Adrenal gland (tissue), 5 donors: ENCODE results near the gene RABGAP1.

Source experiments
- CTCF ChIP-seq, 6 experiments: fragments of 450-650 bp in 4 of 6; fragments of 200-600 bp in 2 of 6; sonication (generic) in 1 of 6; IDR thresholded peaks; 1 replicate in 5 of 6; 2 replicates in 1 of 6; pipeline versions ENCODE4 v1.5.1 to v1.8.0; 2016 to 2021; ENCODE audit warnings: antibody characterized with exemption in 6 of 6, mild to moderate bottlenecking in 2 of 6, moderate library complexity in 1 of 6
- POLR2A ChIP-seq, 2 donors: fragments of 450-650 bp; IDR thresholded peaks; one replicate each; pipeline ENCODE4 v1.6.1; 2017; ENCODE audit warnings: antibody characterized with exemption in 2 of 2, mild to moderate bottlenecking in 2 of 2, moderate library complexity in 1 of 2
- donor health status: DM: no; HTN: no; CAD: no.

GRCh38 chr9:123081824-123082223, 141.0 kb downstream of the RABGAP1 start:
- TF ChIP-seq POLR2A (IDR thresholded peaks at IDR 0.05), result no peak
- peak; percentile 62 to 81 (median 72) for TF ChIP-seq CTCF (IDR thresholded peaks at IDR 0.05)
